Kasumi-1 (cell line): ENCODE measurements around the gene LRRFIP1.
"Not testable (repeated sequence)": the region's sequence is repeated elsewhere in the genome, so short reads cannot be mapped to it uniquely, and the experiment has no call there.

ENCODE experiments used
- DNase-seq, 2 experiments: peaks; one replicate each; lab custom pipeline; 2025; lab: John Stamatoyannopoulos, UW

Gene LRRFIP1, protein sequence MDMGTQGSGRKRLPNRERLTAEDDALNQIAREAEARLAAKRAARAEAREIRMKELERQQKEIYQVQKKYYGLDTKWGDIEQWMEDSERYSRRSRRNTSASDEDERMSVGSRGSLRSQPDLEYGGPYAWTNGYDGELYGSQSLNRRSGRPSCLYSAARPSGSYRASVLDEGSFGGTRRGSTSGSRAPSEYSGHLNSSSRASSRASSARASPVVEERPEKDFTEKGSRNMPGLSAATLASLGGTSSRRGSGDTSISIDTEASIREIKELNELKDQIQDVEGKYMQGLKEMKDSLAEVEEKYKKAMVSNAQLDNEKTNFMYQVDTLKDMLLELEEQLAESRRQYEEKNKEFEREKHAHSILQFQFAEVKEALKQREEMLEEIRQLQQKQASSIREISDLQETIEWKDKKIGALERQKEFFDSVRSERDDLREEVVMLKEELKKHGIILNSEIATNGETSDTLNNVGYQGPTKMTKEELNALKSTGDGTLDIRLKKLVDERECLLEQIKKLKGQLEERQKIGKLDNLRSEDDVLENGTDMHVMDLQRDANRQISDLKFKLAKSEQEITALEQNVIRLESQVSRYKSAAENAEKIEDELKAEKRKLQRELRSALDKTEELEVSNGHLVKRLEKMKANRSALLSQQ

GRCh38 chr2:237627441-237628246, at the start of gene LRRFIP1:
TSS of gene LRRFIP1 (plus strand) at chr2:237627587. CDS start at chr2:237627645, 58 bp downstream.
- DNase-seq = no peak

DNA sequence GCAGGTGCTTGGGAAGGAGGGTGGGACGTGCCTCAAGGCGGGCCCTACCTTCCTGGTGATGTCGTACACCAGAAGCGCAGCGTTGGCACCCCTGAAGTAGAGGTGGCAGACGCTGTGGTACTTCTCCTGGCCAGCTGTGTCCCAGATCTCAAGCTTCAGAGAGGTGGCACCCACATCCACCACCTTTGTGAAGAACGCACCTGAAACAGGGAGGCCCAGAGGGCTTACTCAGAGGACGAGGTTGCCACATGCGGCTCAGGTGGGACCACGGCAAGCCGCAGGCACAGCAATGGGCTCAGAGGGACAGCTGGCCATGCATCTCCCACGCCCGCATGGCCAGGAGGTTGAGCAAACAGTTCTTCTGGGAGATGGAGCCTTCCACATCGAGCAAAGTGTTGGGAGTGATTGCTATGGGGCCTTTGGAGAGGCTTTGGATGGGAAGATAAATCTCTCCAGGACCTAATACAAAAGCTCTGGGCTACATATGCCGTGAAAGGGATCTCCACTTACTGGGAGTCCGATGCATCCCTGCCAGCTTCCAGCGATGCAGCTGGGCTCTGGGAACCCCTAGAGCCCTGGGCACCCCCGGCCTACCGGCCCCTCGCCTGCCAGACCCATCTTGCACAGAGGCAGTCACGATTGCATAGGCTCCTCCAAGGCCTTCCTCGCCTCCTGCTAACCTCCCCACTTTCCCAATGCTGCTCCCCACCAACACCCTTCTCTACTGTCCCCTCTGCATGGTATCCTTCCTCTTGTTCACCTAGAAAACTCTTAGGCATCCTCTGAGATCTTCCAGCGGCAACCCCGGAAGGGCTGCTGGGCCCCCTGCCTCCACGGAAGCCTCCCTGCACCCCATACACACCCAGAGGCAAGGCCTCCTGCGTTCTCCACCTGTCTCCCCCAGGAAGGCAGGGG, 49.2 kb upstream of the LRRFIP1 start:
- no peak for DNase-seq

GRCh38 chr2:237581326-237581725, 46.1 kb upstream of the LRRFIP1 start:
- DNase-seq = no peak

- DNase-seq = peak; percentile 26 to 38
These were observed 45.3 kb upstream of the LRRFIP1 start for GRCh38 chr2:237581751-237582746.

GRCh38 chr2:237583385-237584295, 43.7 kb upstream of the LRRFIP1 start:
- DNase-seq = no peak

GRCh38 chr2:237585590-237586221, 41.7 kb upstream of the LRRFIP1 start:
- DNase-seq = no peak

- DNase-seq = no peak
These were observed 39.2 kb upstream of the LRRFIP1 start for GRCh38 chr2:237588044-237588696.

DNA sequence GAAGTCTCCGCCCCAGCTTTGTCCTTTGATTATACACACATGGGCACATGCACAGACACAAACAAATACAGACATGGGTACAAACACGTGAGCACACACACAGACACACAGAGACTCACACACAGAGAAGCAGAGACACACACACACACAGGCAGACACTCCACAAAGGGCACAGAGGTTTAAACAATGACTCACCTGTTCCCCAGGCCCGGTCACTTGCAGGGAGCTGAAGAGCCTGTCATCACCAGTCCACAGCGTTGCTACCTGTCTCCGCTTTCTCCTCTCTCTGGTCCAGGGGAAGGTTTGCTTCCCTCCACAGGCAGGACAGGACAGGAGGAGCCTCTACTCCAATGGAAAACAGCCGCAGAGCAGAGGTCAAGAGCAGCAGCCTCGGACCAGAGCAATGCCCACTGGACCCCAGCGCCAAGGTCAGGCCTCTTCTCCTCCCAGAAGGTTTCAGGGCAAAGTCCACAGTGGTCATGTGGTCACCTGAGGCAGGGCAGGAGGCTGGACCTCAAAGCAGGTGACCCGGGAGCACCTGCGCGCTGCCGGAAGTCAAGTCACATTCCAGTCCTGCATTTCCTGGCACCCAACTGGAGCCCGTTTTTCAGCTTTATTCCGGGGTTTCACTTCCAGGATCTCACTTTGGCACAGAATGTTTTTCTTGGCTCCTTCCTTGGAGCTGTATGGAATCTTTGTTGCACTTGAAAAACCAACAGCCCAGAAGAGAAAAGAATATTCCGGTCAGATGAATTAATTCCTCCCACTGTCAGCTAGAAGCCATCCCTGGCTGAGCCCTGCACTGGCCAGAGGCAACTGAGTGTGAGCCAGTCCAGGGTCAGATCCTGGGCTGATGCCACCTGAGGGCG, 36.9 kb upstream of the LRRFIP1 start, which contains the start of gene RAB17:
TSS of gene RAB17 (minus strand) at position 463 of the 869 bp plus-strand sequence. CDS start 4,580 bp downstream, outside the sequence.
- DNase-seq = no peak

GRCh38 chr2:237591141-237591881, 36.1 kb upstream of the LRRFIP1 start:
- DNase-seq = peak; percentile 2 to 10

DNA sequence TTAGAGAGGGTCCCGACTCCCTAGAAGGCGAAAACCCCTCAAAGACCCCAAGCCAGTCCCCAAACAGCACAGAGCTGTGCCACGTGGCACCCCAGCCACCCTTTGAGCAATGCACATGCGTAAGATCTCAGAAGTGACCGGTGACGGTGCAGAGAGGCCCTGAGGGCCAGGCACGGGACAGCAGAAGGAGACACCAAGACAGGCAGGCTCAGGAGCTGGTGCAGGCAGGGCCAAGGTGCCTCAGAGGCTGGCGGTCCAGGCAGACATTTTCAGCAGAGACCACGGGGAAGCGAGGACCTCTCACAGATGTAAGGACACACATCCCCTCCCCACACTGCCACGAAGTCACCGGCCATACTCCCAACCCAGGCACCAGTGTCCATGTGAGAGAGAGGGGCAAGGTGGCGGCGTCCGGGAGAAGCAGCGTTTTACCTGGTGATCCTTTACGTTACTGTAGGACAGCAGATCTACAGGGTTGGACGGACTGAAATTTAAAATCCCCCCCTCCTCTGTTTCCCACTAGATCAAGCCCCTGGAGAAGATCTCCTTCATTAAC, 34.9 kb upstream of the LRRFIP1 start:
- DNase-seq = no peak

DNA sequence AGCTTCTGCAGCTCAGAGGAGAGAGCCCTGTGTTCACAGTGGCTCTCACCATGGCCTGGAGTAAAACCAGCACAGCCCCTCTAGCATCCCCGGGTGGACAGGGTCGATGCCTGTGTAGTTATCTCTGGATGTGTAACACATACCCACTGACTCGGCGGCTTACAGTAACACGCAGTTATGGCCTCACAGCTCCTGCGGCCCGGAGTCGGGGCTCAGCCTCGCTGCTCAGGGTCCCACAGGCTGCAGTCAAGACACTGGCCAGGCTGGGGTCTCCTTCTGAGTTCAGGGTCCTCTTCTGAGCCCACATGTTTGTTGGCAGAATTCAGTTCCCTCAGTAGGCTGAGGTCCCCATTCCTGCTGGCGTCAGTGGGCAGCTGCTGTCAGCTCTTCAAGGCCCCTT, 34.4 kb upstream of the LRRFIP1 start:
- DNase-seq = no peak

- no peak for DNase-seq
These were observed 33.6 kb upstream of the LRRFIP1 start for GRCh38 chr2:237593596-237594320.

- DNase-seq = no peak
These were observed 32.9 kb upstream of the LRRFIP1 start for GRCh38 chr2:237594514-237594871.

GRCh38 chr2:237595829-237596519, 31.4 kb upstream of the LRRFIP1 start:
- not testable (repeated sequence) for DNase-seq
